Right renal cortex interstitium (tissue), 3 donors: Measurements from ENCODE around the gene COL13A1. TPM values are rescaled to one million over a fixed set of nuclear protein-coding genes. Genes with fewer than 3 reads are reported as not detected.

Experiments used
- DNase-seq, 3 donors: peaks; one replicate each; pipeline ENCODE4 v3.0.0-alpha.2; 2013; ENCODE audit warnings: low read depth in 3 of 3, low spot score in 2 of 3
- polyA plus RNA-seq, 3 donors: library from polyadenylated mRNA; unstranded; fragments of 120-200 nt; gene quantifications; one replicate each; pipeline ENCODE4 v1.2.1, GENCODE V29; 2013; ENCODE audit not compliant: insufficient read length in 3 of 3

COL13A1 gene
- polyA plus RNA-seq, 3 donors, result 19.5 to 21.5 (median 19.6) TPM

DNA sequence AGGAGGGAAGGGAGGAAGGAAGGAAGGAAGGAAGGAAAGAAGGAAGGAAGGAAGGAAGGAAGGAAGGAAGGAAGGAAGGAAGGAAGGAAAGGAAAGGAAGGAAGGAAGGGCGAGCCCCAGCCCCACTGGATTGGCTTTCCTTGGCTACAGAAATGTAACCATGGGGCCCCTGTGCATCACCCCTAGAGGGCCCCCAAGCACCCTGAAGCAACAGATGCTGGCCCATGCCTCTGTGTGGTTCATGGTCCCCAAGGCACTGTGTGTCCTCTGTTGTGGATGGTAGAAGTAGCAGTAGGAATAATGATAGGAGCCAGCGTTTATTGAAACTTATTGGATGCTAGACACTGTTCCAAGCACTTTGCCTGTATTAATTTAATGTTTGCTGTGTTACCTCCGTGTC lies 134.4 kb downstream of the COL13A1 start:
- DNase-seq, result no peak

DNA sequence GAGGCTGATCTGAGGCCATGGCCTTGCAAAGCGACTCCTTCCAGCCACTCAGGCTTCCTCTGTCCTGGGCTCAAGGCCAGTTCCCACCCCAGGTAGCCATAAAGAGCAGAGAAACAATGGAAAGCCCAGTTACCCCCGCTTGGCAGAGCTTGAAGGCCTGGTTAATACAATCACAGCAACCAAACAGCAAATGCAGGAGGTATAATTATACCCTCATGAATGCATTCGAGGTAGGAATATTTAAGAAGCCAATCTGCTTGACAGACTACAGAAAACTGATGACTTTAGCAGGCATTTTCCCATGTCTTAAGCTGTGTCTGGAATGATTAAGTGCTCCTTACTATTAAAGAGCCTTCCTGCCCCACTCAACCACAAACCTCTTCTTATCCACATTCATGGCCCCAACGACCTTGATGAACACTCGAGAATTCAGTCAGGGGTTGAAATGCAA lies 136.9 kb downstream of the COL13A1 start:
- no peak for DNase-seq

DNA sequence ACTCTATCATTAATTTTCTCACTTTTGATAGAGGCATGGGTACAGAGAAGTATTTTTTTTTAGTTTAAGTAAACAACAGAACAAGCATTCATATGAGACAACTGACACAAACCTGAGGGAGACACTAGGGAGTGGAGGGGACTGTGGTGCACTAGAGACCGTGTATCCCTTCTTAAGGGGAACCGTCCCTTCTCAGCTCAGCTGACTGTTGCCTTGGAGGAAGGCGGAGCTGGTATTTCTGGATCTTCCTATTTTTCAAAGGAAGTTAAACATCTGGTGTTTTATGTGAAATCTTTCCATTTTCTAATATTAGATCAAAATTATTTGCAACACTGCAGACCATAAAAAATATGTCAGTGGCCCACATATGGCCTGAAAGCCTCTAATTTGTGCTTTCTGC lies 137.4 kb downstream of the COL13A1 start:
- no peak for DNase-seq

GRCh38 chr10:69939481-69939880 lies 137.8 kb downstream of the COL13A1 start:
- no peak for DNase-seq

GRCh38 chr10:69941730-69942129 lies 140.0 kb downstream of the COL13A1 start:
- no peak for DNase-seq

DNA sequence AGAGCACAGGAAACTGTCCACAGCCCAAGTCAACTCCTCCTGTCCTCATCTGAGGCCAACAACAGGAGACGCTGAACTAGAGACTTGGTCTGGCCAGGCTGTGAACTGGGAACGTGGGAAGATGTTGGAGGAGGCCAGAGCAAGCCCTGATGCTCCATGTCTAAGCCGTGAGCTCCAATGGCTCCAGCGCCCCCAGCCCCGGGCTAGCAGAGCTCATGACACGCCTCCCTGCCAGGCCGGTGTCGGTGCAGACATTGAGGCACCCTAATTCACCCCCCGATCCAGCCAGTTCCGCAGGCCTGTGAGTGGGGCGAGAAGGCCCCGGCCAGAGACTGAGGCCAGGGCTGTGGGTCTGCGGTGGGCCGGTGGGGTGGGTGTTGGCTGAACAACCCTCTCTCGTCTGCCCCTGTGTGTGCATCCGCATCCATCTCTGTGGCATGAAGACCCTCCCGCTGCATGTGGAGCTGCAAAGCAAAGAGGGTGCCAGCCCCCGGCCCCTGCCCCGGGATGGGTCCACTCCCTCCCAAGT lies 141.7 kb downstream of the COL13A1 start:
- DNase-seq, result no peak

DNA sequence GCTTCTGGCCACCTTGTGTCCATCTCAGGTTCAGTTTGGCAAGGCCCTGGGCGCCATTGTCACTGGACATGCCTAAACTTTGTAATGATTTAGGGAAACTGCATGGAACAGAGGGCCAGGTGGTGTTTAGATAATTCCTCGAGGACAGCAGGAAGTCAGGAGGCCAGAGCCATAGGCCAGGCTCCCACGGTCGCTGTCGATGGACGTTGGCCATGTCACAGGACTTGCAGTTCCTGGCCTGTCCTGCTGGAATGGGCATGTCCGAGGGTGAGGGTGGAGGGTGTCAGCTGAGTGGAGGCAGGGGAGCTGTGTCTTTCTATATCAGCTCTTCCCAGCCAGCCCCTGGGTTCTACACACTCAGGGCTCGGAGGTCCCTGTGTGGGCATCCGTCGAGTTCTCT lies 143.1 kb downstream of the COL13A1 start:
- DNase-seq, result no peak

- no peak for DNase-seq
Observed at GRCh38 chr10:69948261-69948660, 146.6 kb downstream of the COL13A1 start.

DNA sequence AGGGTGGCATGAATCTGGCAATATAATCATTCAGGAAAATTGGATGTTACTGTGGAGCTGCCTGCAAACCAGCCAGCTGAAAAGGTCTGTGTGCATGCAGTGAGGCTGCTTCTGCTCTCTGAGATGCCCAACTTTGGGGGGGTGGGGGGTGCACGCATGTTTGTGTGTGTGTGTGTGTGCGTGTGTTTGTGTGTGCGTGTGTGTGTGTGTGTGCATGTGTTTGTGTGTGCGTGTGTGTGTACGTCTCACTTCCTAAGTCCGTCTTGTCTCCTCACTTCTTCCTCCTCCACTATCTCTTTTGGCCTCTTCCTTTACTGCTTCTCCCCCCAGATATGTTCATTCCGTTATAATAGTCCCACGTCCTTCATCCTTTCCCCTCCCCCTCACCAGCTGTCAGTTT lies 148.1 kb downstream of the COL13A1 start:
- DNase-seq, result no peak

DNA sequence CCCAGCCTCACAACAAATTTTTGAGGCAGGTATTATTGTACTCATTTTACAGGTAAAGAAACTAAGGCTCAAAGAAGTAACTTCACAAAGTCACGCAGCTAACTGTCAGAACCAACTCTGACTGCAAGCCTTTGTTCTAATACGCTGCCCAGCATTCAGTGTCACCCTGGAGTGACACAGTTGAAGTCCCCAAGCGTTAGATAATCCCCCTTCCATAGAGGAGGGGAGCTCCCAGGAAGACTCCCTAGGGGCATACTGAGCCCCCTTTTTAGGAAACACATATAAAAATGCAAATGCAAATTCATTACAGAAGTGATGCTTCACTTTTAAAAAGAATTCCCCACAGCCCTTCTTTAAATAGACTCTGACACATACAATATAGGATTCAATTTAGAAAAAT lies 150.0 kb downstream of the COL13A1 start:
- no peak for DNase-seq

DNA sequence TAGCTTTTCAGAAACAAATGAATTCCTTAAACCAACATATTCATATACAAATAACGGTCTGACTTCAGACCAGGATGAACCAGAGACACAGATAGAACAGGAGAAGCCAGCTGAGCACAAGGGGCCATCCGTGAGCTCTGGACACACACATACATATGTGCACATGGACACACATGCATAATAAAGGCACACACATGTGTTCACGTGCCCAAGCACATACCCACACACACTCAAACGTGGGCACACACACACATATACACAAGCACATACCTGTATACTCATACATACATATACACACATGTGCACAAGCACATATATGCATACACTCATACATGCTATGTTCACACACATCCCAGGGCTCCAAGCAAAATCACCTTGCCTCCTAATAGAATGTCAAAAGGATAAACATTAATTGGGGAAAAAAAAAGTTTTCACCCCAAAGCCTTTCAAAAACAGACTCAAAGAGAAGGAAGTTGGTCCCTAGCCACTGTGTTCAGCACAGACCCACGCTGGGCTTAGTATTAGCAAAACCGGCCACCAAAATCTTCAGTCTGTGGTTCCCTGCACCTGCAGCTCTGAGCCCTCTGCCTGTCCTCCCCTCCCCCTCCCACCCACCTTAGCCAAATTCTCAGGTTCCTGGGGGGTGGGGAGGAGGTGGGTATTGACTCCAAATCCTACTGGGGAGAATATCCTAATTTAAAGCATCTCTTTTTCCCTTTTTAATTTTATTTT lies 150.5 kb downstream of the COL13A1 start:
- no peak for DNase-seq

DNA sequence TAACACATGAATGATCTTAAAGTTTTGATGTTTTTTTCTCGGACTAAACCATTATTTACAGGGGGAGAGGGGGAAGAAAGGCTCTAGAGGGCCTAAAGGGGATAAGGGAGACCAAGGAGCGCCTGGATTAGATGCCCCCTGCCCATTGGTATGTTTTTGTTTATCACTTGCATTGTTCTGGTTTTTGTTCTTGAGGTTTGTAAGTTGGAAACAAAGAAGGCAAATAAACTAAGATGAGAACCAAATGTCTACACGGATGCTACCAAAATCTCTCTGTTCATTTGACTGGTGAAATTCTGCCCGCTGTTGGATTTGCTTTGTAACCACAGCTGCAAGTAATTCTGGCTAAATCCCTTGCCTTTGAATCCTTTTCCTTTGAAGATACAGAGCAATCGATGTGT lies 151.1 kb downstream of the COL13A1 start:
- no peak for DNase-seq

- no peak for DNase-seq
Observed at GRCh38 chr10:69953851-69954250, 152.1 kb downstream of the COL13A1 start.

DNA sequence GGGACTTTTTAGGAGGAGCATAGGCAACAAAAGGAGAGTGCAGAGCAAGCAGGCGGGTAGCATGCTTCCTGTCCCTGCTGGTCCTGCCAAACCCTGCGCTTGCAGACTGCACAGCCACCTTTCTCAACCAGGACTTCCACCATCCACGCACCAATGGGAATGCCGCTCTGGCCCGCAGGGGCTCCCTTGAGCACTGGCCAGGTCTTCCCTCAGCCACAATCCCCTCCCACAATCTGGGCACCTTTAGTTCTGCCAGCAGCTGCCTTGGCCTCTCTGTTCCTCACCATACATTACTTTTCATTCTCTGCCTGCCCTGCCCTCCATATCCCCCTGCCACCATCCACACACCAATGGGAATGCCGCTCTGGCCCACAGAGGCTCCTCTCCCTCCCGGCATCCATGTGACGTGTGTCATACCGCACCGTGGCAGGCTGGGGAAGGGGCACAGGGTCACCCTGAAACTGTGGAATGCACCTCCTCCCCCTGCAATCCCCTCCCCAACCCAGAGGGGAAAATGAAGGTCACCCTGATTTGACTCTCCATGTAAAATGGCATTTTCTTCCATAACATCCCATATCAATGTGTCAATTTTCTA lies 153.6 kb downstream of the COL13A1 start:
- DNase-seq, result no peak

DNA sequence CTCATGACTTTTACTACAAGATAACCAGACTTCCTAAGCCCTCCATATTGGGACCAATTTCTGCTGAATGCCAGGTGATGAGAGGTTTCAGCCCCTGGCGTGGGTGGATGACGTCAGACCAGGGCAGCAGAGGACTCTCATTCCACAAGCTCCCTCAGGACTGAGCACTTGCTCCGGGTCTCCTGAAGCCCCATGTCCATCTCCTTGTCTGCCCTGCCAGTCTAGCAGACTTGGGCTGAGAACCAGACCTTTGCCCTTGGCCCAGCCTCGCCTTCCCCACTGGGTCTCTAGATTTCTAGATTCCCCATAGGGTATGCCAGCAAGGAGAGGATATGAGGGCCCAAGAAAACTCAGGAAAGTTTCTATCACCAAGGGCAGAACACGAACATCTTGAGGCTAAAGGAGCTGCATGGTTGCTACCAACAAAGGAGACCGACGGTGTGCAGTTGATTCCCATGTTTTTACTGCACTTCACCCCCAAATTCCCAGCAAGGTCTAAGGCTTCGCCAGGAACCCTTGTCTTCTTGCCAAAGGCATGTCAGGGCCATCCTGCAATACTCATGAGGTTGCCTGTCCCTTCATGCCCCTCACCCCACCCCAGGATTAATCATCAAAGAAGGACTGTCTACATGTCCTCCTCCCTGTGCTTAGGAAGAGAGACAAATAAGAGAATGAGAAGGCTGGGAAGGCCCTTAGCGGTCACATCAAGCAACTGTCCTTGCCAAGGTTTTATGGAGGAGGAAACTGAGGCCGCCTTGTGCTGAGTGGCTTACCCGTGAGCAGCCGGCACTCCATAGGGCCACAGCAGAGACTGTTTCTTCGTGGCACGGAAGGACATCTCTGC lies 154.4 kb downstream of the COL13A1 start:
- no peak for DNase-seq

DNA sequence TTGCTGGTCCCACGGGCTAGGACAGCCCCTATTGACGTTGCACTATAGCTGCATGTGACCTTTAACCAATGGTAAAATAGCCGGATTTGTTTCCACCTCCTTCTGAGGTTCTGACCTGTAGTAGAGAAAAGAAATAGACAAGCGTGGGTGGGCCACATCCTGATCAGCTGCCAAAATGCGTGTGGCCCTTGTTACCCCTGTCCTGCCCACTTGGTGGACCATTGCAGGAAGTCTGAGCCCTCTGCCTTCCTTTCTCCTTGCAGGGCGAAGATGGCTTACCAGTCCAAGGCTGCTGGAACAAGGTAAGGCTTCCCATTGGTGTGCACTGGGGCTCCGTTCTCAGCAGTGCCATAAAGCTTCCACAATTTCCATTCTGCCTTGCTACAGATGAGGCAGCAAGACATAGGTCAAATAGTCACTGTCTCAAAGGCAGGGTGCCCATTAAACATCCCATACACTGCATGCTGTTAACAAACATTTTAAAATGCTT lies 155.1 kb downstream of the COL13A1 start:
- no peak for DNase-seq

GRCh38 chr10:69957241-69957885 lies 155.7 kb downstream of the COL13A1 start:
- DNase-seq, result no peak

- DNase-seq, result no peak
Observed at GRCh38 chr10:69957886-69958555, 156.3 kb downstream of the COL13A1 start.

GRCh38 chr10:69958556-69958902 lies 156.8 kb downstream of the COL13A1 start:
- no peak for DNase-seq

DNA sequence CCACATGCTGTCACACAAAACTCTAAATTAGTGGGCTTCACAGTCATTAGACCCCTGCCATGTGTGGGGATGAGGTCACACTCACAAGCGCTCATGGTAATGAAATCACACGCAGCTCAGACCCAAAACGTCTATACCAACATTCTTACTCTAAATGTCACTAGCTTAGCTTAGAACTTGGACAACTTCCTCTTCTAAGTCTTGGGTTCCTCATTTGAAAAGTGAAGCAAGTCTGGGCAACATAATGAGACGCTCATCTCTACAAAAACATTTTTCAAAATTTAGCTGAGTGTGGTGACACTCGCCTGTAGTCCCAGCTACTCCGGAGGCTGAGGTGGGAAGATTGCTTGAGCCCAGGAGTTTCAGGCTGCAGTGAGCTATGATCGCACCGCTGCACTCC lies 158.2 kb downstream of the COL13A1 start:
- DNase-seq, result no peak
